Measurements from ENCODE around the gene DNAJC1.

The DNAJC1 gene

DNA sequence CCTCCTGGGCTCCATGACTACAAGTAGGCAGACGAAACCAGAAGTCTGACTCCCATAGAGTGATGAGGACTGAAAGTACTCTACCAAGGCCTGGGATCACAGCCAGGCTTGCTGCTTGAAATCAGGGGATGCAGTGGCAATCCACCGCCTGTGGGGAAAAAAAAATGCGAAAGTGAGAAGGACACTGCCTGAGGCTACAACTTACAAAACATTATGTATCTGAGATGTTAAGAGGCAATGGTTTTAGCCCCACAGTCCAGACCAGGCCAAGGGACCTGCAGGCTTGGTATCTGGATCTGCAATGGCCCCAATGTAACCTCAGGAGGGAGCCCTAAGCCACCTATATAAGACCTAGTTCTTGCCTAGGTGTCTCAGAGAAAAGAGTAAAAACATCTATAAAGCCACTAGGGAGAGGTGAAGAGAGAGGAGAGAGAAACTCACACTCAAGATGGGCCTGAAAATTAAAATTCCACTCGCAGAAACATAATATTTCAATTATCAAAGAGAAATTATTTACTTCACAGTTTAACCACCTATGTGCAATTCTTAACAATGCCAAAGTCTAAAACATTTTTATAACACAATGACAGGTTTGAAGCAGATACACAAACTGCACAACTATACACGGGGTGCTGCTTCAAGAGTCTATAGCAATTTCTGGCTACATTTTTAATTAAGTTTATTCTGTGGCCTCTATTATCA lies 13.9 kb downstream of the DNAJC1 start:
- Mint-ChIP-seq H3K27me3 (no peaks in the 10 kb centered on the region), H3K4me1 (ENCODE audit: low read depth) (peaks cover 8% of the 10 kb centered on the region), H3K27ac (no peak overlapping the region), H3K36me3 (peaks cover 4% of the 10 kb centered on the region), H3K9me3 (ENCODE audit: low read depth) (peaks cover 3% of the 10 kb centered on the region), H3K4me3 (no peak overlapping the region)

DNA sequence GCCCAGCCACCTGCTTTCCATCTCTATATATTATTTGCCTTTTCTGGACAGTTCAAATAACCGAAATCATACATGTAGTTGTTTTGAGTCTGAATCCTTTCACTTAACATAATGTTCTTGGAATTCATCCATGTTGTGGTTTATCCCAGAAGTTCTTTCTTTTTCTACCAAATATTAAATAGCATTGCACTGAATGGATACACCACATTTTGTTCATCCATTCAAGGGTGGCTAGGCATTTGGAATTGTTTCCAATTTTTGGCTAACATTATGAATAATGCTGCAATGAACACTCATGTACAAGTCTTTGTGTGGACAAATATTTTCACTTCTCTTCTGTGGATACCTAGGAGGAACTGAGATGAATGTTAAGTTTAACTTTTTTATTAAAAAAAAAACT lies 18.0 kb downstream of the DNAJC1 start:
- Mint-ChIP-seq H3K27ac (no peak overlapping the region), H3K9me3 (ENCODE audit: low read depth) (peaks cover 3% of the 10 kb centered on the region), H3K4me1 (ENCODE audit: low read depth) (peaks cover 4% of the 10 kb centered on the region), H3K27me3 (no peaks in the 10 kb centered on the region), H3K4me3 (no peak overlapping the region), H3K36me3 (peaks cover 10% of the 10 kb centered on the region)

DNA sequence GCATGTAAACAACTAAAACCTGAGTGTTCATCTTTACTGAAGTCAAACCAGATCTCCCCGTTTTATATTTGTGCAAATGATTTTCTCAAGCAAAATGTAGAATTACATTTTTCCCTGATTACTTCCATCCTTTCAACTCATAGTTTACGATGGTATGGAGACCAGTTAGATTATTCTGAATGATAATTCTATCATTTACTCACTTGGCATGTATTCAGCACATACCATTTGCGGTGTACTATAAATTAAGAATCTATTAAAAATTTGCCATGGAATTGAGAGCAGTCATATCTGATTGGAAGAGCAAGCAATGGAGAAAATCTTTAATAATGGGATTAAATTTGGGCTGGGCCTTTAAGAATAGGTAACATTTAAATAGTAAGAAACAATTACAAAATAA lies 22.4 kb downstream of the DNAJC1 start:
- H3K9me3 Mint-ChIP-seq (ENCODE audit: low read depth) = peaks cover under 1% of the 10 kb centered on the region
- H3K27me3 Mint-ChIP-seq = no peaks in the 10 kb centered on the region
- H3K36me3 Mint-ChIP-seq = peaks cover 7% of the 10 kb centered on the region
- no peak overlapping the region for H3K27ac Mint-ChIP-seq
- H3K4me1 Mint-ChIP-seq (ENCODE audit: low read depth) = peaks cover 6% of the 10 kb centered on the region
- no peak overlapping the region for H3K4me3 Mint-ChIP-seq

DNA sequence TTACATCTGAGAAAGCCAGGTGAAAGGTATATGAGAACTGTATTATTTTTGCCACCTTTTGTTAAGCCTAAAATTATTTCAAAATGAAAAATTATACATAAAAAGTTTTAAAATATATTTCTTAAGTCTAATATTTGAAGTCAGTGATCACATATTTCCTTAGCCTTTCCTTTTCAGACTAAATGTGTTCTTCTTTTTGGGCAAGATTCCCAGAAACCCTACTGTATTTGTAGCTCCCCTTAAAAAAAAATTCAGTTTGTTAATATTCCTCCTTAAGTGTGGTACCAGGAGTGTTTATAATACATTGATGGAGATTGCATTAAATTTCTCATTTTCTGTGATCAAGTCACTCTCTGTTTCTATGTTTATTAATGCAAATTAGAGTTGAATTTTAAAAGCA lies 22.8 kb downstream of the DNAJC1 start:
- peaks cover 7% of the 10 kb centered on the region for H3K4me1 Mint-ChIP-seq (ENCODE audit: low read depth)
- no peak overlapping the region for H3K4me3 Mint-ChIP-seq
- no peaks in the 10 kb centered on the region for H3K27me3 Mint-ChIP-seq
- no peak overlapping the region for H3K27ac Mint-ChIP-seq
- H3K36me3 Mint-ChIP-seq = peaks cover 6% of the 10 kb centered on the region
- H3K9me3 Mint-ChIP-seq (ENCODE audit: low read depth) = no peaks in the 10 kb centered on the region

DNA sequence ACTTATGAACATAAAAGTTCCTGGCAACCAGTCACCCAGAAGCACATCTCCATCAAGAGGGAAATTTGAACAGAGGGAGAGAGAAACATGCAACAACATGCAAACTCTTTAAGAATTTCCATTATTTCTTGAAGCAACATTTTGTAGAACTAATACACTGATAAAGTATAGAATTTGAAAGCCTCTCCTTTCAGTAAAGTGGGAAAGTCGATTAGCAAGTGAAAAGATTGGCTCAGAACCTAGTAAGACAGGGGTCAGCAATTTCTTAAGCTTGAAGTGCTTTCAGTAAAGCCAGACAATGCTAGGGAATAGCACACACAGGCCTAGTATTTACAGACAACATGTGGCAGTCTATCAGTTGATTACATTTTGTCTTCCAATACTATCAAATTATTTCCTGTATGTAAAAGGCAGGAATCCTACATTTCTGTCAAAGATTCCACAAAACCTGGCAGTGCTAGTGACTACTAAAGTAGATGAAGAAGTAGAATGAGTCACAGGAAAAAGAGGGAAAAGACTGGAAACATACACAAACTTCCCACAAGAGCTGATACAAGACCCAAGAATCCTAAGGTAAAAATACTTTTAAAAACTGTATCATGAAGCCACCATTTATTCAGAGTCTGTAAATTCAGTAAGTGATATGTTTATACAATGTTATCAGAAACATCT lies 25.2 kb downstream of the DNAJC1 start:
- no peaks in the 10 kb centered on the region for H3K9me3 Mint-ChIP-seq (ENCODE audit: low read depth)
- no peak overlapping the region for H3K4me3 Mint-ChIP-seq
- peaks cover 11% of the 10 kb centered on the region for H3K4me1 Mint-ChIP-seq (ENCODE audit: low read depth)
- peaks cover 6% of the 10 kb centered on the region for H3K36me3 Mint-ChIP-seq
- no peaks in the 10 kb centered on the region for H3K27me3 Mint-ChIP-seq
- H3K27ac Mint-ChIP-seq = no peak overlapping the region

DNA sequence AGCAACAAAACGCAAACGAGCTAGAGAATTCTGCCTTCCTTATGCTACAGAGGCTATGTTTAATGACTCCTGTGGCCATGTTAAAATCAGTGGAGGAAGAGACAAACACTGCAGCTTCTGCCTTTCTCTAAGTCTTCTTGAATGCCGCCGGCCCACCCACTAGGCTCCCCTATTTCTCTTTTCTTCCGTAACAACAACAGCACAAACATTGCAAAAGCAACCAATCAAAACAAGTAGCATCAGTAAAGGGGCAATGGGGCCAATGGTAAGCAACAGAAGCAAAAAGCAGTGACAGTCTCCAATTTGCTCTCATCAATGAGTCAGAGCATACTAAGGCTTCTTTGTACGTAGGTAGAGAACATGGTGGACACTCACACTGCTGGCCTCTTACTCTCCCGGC lies 26.8 kb downstream of the DNAJC1 start:
- H3K27me3 Mint-ChIP-seq = no peaks in the 10 kb centered on the region
- H3K9me3 Mint-ChIP-seq (ENCODE audit: low read depth) = no peaks in the 10 kb centered on the region
- peaks cover 18% of the 10 kb centered on the region for H3K4me1 Mint-ChIP-seq (ENCODE audit: low read depth)
- H3K27ac Mint-ChIP-seq = no peak overlapping the region
- peaks cover 3% of the 10 kb centered on the region for H3K36me3 Mint-ChIP-seq
- no peak overlapping the region for H3K4me3 Mint-ChIP-seq

DNA sequence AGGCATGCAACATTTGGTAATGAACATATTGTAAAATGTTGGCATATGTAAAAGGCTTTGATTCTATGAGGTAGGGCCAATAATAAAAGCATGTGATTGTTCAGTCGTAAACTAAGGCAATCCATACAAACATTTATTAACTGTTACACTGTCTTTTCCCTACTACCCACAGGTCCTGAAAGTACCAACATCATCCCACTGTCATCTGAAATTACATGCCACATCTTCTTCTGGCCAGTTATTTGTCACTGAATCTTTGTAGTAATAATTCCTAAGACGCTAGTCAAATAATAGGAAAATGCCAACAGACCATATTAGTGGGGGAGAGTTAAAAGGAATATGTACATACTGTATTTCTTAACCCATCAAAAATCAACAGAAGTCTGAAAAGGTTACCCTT lies 27.2 kb downstream of the DNAJC1 start:
- H3K9me3 Mint-ChIP-seq (ENCODE audit: low read depth) = no peaks in the 10 kb centered on the region
- H3K36me3 Mint-ChIP-seq = peaks cover 3% of the 10 kb centered on the region
- H3K4me1 Mint-ChIP-seq (ENCODE audit: low read depth) = peaks cover 18% of the 10 kb centered on the region
- no peak overlapping the region for H3K4me3 Mint-ChIP-seq
- H3K27ac Mint-ChIP-seq = no peak overlapping the region
- H3K27me3 Mint-ChIP-seq = no peaks in the 10 kb centered on the region

DNA sequence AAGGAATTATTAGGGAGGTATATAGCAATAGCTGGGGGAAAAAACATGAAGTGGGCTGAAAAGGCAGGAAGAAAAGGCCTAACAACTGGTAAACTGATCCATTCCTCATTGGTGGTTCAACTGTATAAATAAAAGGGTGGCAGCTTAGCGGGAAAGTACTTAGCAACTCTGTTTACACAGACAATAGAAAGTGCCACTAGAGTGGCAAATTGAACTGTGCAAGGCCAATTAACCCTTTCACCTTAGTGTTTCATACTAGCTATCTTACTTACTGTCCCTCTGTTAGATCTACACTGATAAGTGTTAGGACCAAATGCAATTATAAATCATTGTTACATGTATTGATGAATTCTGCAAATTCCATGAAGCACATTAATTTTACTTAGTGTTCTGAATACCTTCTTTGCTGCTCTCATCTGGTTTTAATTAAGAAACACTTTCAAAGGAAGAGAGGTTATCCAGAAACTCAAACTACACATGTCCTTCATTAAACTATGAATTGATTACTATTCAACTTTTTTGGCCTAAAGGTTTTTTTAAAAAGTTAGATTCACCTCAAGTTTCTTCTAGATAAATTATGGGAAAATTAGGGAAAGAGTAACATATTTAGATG lies 28.0 kb downstream of the DNAJC1 start:
- Mint-ChIP-seq H3K4me1 (ENCODE audit: low read depth) (peaks cover 18% of the 10 kb centered on the region), H3K27me3 (no peaks in the 10 kb centered on the region), H3K36me3 (no peaks in the 10 kb centered on the region), H3K9me3 (ENCODE audit: low read depth) (no peaks in the 10 kb centered on the region), H3K4me3 (no peak overlapping the region), H3K27ac (no peak overlapping the region)

DNA sequence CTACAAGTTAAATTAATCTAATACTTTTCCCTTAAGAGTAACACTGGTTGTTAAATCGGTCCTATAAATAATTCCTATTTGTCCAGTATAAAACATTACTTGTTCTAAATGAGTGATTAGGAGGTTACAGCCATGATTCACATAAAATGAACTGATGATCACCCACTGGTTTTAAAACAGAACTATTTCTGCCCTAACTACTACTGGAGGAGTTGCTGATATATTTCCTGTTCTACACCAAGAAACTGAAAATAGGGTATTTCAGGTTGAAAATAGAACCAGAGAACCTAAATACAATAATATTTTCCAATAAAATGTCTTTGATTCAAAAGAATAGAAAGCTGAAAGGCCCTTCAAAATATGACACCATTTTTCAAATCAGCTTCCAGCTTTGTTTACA lies 30.9 kb downstream of the DNAJC1 start:
- H3K9me3 Mint-ChIP-seq (ENCODE audit: low read depth) = no peaks in the 10 kb centered on the region

DNA sequence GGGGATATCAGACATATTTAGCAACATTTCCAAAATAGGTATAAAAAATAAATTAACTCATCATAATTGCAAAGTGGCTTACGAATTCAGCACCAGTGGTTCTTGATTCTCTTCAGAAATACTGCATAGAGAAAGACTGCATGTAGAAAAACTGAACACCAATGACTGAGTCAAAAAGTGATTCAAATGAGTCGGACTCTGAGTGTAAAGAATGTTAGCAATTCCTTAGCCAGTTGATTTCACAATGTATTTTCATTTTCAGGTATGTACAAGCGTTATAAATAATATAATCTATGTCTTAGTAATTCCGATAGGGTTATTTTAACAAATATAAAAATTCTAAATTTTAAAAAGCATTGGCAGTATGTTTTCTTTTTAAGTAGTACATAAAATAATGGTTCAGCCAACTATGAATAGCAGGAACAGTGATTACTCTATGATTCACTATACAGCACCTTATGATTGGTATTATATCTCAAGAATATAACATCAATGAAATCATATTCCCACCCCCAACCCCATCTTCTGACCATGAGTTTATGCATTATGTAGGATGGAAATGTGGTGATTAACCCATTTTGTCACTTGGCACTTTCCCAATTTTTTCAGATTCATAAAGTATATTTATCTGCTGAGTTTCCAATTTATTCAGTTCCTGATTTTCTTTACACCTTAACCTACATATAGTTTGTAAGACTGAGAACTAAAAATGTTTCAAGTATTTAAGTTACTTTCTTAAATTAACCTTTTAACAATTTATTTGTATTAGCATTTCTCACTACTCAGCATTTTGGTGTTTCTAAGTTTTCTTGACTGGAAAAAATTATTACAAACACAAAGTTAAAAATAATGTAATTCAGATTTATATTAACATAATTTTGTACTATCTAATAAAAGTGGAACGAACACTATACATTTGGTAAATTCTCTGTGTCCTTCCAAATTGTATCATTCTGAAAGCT lies 33.9 kb downstream of the DNAJC1 start:
- H3K36me3 Mint-ChIP-seq = peaks cover 9% of the 10 kb centered on the region
- no peak overlapping the region for H3K27ac Mint-ChIP-seq
- no peaks in the 10 kb centered on the region for H3K27me3 Mint-ChIP-seq
- H3K4me1 Mint-ChIP-seq (ENCODE audit: low read depth) = peaks cover 9% of the 10 kb centered on the region
- no peak overlapping the region for H3K4me3 Mint-ChIP-seq
- H3K9me3 Mint-ChIP-seq (ENCODE audit: low read depth) = peaks cover 5% of the 10 kb centered on the region

More for the DNA sequence above, 30.9 kb downstream of the DNAJC1 start:
- Mint-ChIP-seq H3K27ac (peak overlapping the region; percentile 50), H3K36me3 (peaks cover under 1% of the 10 kb centered on the region), H3K27me3 (no peaks in the 10 kb centered on the region), H3K4me3 (no peak overlapping the region), H3K4me1 (ENCODE audit: low read depth) (peaks cover 16% of the 10 kb centered on the region)

DNA sequence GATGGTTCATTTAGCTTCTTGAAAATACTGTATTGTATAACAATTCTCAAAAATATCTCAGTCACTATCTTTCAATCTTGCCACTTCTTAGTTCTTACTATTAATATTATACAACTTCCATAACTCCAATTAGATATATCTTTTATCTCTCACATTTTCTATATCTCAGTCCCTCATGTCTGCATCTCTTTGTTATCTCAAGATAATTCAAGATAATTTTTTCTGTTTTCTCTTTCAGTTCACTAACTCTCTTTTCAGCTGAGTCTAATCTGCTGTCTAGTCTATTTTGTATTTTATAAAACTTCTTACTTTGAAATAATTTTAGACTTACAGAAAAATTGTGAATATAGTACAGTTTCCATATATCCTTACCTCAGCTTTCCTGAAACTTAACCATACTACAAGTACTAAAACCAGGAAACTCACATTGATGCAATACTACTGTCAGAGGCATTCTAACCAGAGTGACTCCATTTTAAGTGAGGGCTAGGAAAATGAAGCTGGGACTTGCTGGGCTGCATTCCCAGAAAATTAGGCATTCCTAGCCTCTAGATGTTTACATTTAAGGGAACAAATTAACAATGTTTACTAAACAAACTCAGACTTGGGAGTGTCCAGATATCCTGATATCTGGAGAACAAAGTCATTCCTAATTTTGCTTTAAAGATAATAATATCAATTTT lies 38.4 kb downstream of the DNAJC1 start:
- H3K4me3 Mint-ChIP-seq = no peak overlapping the region
- H3K36me3 Mint-ChIP-seq = peaks cover 9% of the 10 kb centered on the region
- H3K4me1 Mint-ChIP-seq (ENCODE audit: low read depth) = peaks cover 7% of the 10 kb centered on the region
- no peak overlapping the region for H3K27ac Mint-ChIP-seq
- no peaks in the 10 kb centered on the region for H3K27me3 Mint-ChIP-seq
- H3K9me3 Mint-ChIP-seq (ENCODE audit: low read depth) = peaks cover 5% of the 10 kb centered on the region

DNA sequence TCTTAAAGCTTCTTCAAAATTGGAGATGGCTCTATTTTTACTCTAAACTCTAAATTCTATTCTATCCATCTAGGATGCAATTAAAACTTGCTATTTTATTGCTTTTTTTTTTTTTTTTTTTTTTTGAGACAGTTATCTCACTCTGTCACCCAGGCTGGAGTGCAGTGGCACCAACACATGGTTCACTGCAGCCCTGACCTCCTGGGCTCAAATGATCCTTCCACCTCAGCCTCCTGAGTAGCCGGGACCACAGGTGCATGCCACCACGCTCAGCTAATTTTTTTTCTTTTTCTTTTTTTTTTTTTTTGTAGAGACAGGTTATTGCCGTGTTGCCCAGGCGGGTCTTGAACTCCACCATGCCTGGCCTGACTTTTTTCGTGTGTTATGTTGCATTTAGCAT lies 41.2 kb downstream of the DNAJC1 start:
- H3K27me3 Mint-ChIP-seq = no peaks in the 10 kb centered on the region
- no peak overlapping the region for H3K27ac Mint-ChIP-seq
- peaks cover 6% of the 10 kb centered on the region for H3K36me3 Mint-ChIP-seq
- H3K4me1 Mint-ChIP-seq (ENCODE audit: low read depth) = peaks cover 8% of the 10 kb centered on the region
- peaks cover 5% of the 10 kb centered on the region for H3K9me3 Mint-ChIP-seq (ENCODE audit: low read depth)
- H3K4me3 Mint-ChIP-seq = no peak overlapping the region

DNA sequence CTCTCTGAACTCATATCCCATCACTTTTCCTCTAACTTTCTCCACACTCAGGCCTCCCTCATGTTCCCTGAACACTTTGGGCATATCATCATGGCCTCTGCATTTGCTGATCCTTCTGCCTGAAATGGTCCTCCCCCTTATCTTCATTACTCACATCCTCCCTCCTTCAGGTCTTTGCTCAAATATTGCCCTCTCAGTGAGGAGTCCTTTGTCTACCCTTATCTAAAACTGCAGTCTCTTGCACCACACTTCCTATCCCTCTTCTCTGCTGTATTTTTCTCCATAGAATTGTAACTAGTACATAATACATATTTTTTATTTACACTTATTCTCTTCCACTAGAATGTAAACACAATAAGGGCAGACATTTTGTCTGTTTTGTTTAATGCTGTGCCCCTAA lies 41.7 kb downstream of the DNAJC1 start:
- no peak overlapping the region for H3K4me3 Mint-ChIP-seq
- peaks cover 5% of the 10 kb centered on the region for H3K9me3 Mint-ChIP-seq (ENCODE audit: low read depth)
- H3K4me1 Mint-ChIP-seq (ENCODE audit: low read depth) = peaks cover 8% of the 10 kb centered on the region
- peaks cover 4% of the 10 kb centered on the region for H3K36me3 Mint-ChIP-seq
- H3K27ac Mint-ChIP-seq = no peak overlapping the region
- no peaks in the 10 kb centered on the region for H3K27me3 Mint-ChIP-seq

DNA sequence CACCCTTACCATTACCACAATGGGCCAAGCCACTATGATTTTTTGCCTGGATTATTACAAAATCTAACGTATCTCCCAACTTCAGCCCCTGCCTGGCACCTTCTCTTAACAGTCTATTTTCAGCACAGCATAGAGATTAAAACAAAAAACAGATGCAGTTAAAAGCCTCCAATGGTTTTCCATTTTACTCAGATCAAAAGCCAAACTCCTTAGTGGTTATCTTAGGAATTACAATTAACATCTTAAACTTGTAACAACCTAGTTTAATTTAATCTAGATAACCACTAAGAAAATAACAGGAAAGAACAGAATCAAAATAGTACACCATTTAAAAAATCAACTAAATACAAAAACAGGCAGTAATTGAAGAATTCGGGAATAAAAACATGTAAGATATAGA lies 43.5 kb downstream of the DNAJC1 start:
- Mint-ChIP-seq H3K27ac (no peak overlapping the region), H3K36me3 (no peaks in the 10 kb centered on the region), H3K9me3 (ENCODE audit: low read depth) (no peaks in the 10 kb centered on the region), H3K27me3 (no peaks in the 10 kb centered on the region), H3K4me1 (ENCODE audit: low read depth) (peaks cover 8% of the 10 kb centered on the region), H3K4me3 (no peak overlapping the region)
